ENCODE measurements around the gene ADAM8. TPM values are rescaled to one million over a fixed set of nuclear protein-coding genes. Genes with fewer than 3 reads are reported as not detected.
A peak's percentile ranks its signal among the peaks of the same experiment; 100 is the strongest.

Gene ADAM8
- total RNA-seq, 1 donor from 2014 or later, result 2.5 TPM

DNA sequence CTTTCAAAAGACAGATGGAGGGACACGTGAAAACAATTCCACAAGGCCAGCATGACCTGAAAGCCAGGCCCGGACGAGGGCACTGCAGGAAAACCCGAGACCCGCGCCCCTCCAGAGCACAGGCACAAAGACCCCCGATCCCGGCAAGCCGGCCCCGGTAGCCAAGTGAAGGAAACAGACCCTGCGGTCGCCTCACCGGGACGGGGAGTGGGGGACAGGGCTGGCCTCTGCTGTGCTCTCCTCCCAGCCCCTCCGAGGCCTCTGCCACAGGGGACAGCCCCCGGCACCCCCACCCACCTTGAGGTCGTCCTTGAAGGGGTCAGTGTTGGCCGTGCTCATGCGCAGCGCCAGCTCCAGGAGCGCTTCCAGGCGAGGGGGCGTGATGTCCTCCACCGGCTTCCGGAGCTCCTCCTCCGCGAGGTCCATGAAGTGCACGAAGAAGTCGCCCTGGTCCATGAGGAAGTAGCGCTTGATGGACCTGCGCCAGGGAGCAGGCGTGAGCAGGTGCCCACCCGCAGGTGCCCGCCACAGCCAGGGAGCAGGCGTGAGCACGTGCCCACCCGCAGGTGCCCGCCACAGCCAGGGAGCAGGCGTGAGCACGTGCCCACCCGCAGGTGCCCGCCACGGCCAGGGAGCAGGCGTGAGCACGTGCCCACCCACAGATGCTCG is 11.3 kb upstream of the ADAM8 start:
- intact Hi-C loops (cut with DNase I), result no loop called here
- DNase-seq, result no peak
- no peak for ATAC-seq (ENCODE audit: poor library complexity)

DNA sequence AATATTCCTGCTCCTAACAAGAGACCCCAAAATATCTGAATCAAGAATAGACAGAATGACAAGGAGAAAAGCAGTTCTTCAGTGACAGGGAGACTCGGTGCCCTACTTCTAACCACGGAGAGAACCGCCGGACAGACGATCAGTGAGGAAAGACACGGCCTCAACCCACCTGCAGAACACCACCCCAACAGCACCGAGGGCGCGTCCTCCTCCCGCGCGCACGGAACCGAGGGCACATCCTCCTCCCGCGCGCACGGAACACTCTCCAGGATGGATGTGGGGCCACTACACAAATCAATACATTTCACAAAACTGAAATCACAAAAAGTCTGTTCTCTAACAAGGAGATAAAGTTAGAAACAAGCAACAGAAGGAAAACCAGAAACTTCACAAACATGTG is 9.7 kb upstream of the ADAM8 start:
- DNase-seq, result no peak
- no peak for ATAC-seq (ENCODE audit: poor library complexity)
- intact Hi-C loops (cut with DNase I), result no loop called here

DNA sequence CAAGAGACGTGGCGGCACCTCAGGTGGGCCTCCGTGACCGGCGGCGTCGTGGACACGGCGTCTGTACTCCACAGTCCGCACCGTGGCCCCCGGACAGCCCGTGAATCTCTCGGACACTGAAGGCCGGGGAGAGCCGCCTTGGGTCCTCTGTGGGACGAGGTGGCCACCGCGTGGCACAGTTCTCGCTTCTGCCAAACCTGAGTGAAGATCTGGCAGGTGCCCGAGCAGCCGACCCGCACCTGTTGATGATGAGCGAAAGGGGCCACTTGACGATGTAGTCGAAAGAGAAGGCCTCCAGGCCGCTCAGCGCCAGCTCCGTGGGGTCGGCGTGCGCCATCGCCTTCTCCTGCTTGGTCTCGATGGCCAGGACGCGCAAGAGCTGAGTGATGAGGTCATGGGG is 8.5 kb upstream of the ADAM8 start:
- no peak for DNase-seq
- ATAC-seq (ENCODE audit: poor library complexity), result no peak

DNA sequence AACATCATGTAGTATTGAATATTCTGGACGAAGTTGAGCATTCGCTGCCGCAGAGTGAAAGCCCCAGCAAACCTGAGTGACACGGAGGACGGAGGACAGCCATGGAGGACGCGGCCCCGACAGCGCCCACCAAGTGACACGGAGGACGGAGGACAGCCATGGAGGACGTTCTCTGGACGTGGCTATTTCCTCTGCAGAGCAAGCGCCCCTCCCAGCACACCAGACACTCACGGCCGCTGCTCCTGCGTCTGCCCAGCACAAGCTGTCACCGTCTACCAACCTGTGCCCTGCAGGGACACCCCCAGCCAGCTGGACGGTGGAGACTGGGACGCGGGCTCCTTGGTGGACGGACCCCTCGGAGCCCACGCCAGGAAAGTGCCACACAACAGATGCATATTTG is 7.3 kb upstream of the ADAM8 start:
- DNase-seq (no peak), ATAC-seq (ENCODE audit: poor library complexity) (no peak)
- intact Hi-C loops (cut with DNase I), result no loop called here

More for the DNA sequence above, 8.5 kb upstream of the ADAM8 start:
- intact Hi-C loops (cut with DNase I), result no loop called here

DNA sequence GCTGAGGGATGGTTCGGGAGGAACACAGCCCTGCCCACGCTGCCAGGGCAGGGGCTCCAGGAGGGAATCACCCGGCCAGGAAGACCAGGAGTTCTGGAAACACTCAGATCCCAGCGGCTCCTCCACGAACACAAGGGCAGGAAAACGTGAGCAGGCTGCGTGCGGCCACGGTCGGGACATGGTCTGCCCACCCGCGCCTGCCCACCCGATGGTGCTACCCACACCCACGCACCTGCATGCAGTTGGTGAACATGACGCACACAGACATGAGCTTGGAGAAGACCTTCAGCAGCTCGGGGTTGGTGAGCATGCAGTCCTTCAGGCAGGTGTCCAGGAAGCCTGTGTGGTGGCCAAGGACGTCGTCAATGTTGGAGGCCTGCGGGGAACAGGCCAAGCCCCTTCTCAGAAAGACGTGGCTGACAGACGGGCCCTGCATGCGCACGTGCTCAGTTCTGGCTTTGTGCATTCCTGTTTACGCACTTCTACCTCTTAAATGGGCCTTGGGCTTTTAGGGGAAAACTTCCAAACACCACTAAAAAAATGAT is 6.2 kb upstream of the ADAM8 start:
- intact Hi-C loops (cut with DNase I), result no loop called here
- DNase-seq (no peak), ATAC-seq (ENCODE audit: poor library complexity) (no peak)

DNA sequence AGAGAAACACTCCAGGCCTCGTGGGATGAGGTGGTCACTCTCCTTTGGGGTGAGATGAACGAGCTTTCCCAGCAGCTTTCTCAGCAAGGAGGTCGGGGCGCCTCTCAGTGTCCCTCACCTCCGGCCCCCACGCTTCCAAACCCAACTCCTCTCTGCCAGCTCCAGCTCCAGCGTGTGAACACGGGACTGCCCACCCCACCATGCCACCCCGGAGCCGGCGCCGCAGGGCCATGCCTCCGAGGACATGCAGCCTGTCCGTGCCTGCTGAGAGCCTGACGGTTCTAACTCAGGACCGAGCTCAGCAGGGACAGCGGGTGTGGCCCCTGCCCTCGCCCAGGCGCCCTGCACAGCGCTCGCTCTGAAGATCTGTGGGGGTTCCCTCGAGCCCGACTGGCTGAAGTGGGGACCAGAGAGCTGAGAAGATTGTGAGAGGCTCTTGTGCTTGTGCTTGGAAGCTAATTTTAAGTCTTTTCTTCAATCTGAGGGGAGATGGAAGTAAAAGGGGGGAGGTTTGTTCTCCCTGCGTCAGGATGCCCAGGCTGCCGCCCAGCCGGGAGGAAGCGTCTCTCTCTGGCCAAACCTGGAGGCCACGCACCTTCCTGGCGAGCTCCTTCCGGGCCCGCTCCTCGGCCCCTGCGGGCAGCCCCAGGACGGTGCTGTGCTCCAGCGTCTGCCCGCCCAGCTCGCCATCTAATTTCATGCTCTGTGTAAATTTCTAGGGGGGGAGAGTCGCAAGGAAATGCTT is 5.1 kb upstream of the ADAM8 start:
- intact Hi-C loops (cut with DNase I), result no loop called here
- DNase-seq, result no peak
- ATAC-seq (ENCODE audit: poor library complexity), result no peak

DNA sequence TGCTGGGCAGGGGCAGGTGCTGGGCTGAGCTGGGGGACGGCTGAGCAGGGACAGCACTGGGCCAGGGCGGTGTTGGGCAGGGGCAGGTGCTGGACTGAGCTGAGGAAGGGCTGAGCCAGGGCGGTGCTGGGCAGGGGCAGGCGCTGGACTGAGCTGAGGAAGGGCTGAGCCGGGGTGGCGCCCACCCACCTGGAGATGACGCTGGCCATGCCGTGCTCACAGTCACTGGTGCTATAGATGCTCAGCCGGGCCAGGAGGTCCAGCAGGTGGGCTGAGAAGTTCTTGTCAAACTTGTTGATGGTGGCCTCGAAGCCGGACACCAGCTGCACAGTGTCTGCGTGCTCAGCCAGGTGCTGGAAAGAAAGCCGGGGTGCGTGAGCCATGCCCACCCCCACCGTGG is 4.4 kb upstream of the ADAM8 start:
- intact Hi-C loops (cut with DNase I), result no loop called here
- no peak for DNase-seq

DNA sequence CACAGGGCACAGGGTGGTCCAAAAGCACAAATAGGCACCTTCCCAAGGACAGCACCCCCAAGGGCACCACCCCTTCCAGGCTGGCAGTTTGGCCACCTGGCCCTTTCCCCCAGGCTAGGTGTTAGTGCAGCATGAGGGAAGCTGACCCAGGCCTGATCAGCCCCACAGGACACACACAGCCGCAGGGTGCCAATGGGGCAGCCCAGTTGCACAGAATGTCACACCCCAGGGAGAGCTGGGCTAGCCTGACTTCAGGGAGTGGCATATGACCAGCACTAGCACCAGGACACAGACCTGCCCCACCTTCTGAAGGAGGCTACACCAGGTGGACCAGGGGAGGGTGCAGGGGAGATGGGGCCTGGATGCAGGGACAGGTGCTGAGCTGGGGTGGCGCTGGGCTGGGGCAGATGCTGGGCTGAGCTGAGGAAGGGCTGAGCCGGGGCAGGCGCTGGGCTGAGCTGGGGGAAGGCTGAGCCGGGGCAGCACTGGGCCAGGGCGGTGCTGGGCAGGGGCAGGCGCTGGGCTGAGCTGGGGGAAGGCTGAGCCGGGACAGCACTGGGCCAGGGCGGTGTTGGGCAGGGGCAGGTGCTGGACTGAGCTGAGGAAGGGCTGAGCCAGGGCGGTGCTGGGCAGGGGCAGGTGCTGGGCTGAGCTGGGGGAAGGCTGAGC is 3.9 kb upstream of the ADAM8 start:
- no peak for DNase-seq
- intact Hi-C loops (cut with DNase I), result no loop called here
- ATAC-seq (ENCODE audit: poor library complexity), result no peak

More for the DNA sequence above, 4.4 kb upstream of the ADAM8 start:
- no peak for ATAC-seq (ENCODE audit: poor library complexity)

DNA sequence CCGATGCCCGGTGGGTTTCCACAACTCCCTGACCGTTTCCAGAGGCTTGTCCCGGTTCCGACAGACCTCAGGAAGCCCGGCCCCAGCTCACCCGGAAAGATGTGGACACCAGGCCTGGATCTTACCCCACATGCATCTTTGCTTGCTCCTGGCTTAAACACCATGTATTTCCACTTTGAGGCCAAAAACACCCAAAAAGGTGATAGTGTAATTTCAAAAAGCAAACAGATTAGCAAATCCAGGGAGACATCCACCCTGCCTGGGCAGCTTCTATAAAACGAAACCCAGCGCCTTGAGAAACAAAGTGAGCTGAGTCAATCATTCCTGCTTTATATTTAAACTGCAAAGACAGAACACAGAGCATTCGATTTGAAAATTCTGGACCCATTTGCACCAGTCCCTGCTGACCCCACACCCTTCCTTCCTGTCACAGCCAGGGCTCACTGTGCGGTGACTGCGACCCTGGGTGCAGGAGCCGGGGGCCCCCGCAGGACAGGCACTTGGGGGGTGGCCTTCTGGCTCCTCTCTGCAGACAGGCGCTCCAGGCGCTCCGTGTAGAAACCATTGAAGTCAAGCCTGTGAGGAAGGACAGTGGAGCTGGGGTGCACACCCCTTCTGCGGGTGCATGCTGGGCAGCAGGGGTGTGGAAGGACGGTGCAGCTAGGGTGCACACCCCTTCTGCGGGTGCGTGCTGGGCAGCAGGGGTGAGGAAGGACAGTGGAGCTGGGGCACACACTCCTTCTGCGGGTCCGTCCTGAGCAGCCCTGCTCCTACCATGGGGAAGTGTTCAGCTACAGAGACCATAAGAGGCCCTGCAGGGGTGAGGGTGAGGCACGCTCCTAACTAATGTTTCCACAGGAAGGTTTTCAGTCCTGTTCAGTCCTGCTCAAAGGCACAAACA is 2.9 kb upstream of the ADAM8 start:
- ATAC-seq (ENCODE audit: poor library complexity) (no peak), DNase-seq (no peak)
- intact Hi-C loops (cut with DNase I), result no loop called here

DNA sequence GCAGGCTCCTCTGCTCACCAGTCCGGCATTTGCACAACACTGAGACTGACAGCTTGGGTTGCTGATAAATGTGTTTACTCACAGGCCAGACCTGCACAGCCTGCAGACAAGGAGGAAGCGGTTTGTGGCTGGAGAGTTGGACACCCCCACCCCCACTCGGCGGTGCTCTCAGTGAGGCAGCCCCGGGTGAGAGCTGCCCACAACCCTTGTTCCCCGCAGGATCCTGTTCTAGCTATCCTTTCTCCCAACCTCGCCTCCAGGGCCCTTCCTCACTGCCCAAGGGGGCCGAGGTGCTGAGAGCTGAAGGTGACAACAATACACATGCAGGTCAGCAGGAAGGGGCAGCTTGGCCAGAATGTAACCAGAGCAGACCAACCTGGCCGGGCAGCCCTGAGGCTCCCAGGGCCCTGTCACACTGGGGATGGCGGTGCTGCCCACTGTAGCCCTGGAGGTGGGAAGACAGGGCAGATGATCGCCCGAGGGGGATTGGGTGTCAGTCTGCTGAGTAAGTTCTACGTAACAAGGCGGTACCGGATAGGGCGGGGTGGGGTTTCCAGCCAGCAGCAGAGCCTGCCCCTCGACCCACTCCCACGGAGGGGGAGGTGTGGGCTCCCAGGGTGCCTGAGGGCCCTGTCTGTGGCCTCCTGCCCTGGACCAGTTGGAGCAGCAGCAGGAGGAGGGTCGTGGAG is 2.1 kb upstream of the ADAM8 start:
- intact Hi-C loops (cut with DNase I), result no loop called here
- DNase-seq (peak; percentile 74), ATAC-seq (ENCODE audit: poor library complexity) (peak; percentile 21)

DNA sequence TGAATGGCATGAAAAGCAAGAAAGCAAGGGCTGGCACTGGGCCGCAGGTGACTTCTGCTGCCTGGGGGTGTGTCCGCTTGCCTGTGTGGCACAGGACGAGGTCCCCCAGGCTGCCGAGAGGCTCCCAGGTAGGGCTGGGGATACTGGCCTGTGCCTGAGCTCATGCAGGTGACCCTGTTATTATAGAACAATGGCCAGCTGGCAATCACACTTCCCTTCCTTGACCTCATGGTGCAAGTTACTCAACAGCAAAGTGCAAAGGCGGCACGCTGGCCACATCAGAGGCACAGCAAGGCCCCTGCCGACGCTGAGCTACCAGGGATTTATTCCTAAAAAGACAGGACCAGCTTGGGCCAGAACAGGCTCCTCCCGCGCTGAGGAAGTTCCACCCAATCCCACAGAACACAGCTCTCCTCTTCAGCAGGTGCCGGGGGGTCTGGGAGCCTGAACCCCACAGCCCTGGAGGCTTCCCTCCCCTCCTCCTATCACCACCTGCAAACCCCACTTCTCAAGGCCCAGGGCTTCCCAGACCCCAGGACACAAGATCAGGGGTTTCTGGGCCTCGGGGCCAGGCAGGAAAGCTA is 1.4 kb upstream of the ADAM8 start:
- no peak for ATAC-seq (ENCODE audit: poor library complexity)
- no peak for DNase-seq
- intact Hi-C loops (cut with DNase I), result no loop called here

DNA sequence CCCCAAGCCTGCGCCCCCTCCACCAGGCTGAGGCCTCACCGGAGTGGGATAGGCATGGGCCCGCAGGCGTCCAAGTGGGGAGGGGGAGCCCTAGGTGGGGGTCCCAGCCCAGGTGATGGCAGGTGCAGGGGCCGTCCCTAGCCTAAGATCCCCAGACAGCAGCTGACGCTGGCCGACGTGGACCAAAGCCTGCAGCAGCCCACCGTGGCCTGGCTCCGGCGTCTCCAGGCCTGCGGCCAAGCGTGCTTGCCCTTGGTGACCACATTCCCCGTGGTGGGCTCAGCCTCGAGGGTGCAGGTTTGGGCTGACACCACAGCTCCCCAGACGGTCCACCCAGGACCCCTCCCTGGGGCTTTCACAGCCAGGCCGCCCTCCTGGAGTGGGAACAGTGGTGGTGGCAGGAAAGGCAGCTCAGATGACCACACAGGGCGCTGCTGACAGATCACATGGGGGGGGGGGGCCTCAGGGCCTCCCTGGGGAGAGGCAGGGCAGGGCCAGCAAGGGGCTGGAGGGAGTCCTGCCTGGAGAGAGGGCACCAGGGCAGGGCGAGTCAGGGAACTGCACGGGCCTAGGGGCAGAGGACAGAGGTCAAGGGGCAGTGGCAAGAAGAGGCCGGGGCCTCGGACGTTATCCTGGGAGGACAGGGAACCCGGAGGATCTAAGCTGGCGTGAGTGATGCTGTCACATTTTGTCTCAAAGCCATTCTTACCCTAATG is 767 bp upstream of the ADAM8 start:
- ATAC-seq (ENCODE audit: poor library complexity) (peak; percentile 7), DNase-seq (no peak)
- intact Hi-C loops (cut with DNase I), result no loop called here

DNA sequence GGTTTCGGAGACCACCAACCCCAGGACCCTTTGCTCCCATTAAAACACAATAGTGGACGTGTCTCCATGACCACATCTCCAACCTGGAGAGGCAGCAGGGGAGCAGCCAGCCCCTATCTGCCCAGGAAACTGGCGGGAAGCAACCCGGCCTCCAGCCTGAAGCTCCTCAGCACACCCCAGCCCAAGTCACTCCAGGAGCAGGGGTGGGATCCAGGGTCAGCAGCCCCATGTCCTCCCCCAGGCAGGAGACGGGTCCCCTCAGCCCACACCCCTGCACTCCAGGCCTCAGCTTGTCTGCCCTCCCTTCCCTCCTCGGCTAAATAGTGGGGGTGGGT is 601 bp downstream of the ADAM8 start:
- ATAC-seq (ENCODE audit: poor library complexity) (no peak), DNase-seq (no peak)
- intact Hi-C loops (cut with DNase I), result no loop called here

DNA sequence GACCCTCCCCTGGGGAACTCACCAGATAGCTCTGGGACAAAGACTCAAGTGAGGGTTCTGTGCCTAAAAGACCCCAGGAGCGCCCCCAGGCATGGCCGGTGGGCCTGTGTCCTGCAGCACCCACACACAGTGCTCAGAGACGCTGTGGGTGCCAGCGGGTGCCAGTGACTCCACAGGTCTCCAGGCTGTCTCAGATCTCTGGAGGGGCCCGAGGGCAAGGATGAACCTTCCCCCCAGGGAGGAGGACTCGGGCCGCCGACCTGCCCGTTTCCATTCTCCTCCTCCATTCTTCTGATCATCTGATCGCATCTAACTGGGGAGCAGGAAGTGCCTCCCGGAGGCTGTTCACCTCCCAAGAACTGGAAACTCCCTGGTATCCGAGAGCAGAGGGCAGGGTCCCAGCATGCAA is 980 bp downstream of the ADAM8 start:
- DNase-seq, result no peak

DNA sequence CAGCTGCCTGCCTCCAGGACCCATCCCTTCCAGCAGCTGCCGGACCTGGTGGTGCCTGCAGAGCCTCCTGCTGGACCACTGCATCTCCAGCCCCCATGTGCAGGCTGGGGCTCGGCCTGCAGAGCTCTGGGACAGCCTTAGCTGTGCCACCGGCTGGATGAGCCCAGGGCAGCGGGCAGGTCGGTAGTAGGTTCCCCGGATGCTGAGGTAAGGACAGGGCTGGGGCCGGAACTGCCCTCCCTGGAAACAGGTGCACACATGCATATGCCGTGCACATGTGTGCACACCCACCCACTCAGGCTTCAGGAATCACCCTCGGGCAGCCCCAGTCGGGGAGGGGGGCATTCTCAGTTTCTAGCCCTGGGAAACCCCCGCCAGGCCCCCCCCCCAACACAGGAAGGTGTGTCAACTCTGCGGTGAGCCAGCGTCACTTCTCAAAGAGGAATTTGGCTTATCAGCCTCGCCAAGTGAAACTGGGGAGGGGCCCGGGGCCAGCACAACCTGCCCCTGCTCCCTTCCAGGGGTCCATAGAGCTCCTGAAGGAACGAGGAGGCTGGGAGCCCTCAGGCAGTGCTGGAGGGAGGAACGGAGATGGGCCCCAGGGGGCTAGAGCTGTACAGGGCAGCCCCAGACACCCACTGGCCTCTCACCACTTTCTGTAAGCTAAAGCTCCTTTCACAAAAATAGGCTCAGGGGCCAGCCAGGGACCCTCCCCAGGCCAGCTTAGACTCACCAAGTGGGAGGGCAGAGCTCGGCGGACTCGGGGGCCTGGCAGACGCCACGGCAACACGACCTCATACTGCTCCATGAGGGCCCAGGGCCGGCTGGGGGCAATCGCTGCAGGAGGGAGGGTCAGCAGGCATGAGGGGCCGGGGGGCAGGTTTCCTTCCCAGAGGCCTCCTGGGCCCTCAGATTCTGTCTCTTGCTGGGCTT is 1.7 kb downstream of the ADAM8 start:
- intact Hi-C loops (cut with DNase I), result no loop called here
- ATAC-seq (ENCODE audit: poor library complexity) (no peak), DNase-seq (no peak)

More for the DNA sequence above, 980 bp downstream of the ADAM8 start:
- intact Hi-C loops (cut with DNase I), result no loop called here
- no peak for ATAC-seq (ENCODE audit: poor library complexity)

DNA sequence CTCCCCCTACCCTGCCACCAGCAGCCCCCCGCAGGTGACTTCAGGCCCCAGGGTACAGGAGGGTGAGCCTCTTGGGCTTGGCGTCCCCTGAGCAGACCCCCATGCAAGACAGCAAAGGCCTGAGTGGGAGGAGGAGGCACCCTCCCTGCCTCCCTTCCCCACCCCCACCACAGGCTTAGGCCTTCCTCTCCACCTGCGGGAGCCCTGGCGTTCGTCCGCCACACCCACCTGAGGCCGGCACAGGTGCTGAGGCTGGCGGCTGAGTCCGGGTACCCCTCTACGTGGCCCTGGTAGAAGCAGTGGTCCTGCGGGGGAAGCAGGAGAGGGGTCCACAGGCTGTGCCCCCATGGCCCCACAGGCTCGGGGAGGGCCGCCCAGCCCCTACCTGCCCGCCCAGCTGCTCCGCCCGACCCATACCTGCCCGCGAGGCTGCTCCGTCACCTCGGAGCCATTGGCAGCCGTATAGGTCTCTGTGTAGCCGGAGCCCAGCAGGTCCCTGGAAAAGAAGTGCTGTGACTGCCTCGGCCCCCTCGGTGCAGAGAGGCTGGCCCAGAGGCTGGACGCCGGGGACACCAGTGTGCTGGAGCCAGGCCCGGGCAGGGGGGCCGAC is 3.0 kb downstream of the ADAM8 start:
- ATAC-seq (ENCODE audit: poor library complexity), result no peak
- DNase-seq, result no peak
- intact Hi-C loops (cut with DNase I), result no loop called here

Data from Right ventricle myocardium superior (tissue), 1 donor.